Lower leg skin (tissue), 3 donors: ENCODE measurements around the gene CADM1.

Experiments used
- CTCF ChIP-seq, 3 donors: fragments of 450-650 bp; IDR thresholded peaks; one replicate each; pipeline ENCODE4 v1.5.1; 2016; ENCODE audit warnings: antibody characterized with exemption in 3 of 3, mild to moderate bottlenecking in 3 of 3, moderate library complexity in 2 of 3
- POLR2A ChIP-seq, 2 donors: fragments of 450-650 bp; IDR thresholded peaks; one replicate each; pipeline ENCODE4 v1.6.1; 2016 to 2017; ENCODE audit warnings: antibody characterized with exemption in 2 of 2, mild to moderate bottlenecking in 1 of 2, moderate library complexity in 1 of 2

GRCh38 chr11:115314330-115314920 lies 189.8 kb downstream of the CADM1 start:
- TF ChIP-seq CTCF (IDR thresholded peaks at IDR 0.05) (no peak), POLR2A (IDR thresholded peaks at IDR 0.05) (no peak)
